DND-41 (cell line): Measurements from ENCODE around the gene KSR2.

Experiments
- CTCF ChIP-seq: IDR thresholded peaks from 2 replicates; pipeline ENCODE4 v1.5.1; 2012; ENCODE audit warnings: borderline replicate concordance, low read length, moderate library complexity, mild to moderate bottlenecking; ENCODE audit not compliant: poor library complexity, severe bottlenecking; ENCODE audit errors: extremely low read depth
- EZH2 ChIP-seq: IDR thresholded peaks from 3 replicates; pipeline ENCODE4 v1.6.1; 2012; ENCODE audit warnings: borderline replicate concordance, low read depth, mild to moderate bottlenecking, moderate library complexity, low read length, inconsistent platforms; ENCODE audit not compliant: severe bottlenecking

DNA sequence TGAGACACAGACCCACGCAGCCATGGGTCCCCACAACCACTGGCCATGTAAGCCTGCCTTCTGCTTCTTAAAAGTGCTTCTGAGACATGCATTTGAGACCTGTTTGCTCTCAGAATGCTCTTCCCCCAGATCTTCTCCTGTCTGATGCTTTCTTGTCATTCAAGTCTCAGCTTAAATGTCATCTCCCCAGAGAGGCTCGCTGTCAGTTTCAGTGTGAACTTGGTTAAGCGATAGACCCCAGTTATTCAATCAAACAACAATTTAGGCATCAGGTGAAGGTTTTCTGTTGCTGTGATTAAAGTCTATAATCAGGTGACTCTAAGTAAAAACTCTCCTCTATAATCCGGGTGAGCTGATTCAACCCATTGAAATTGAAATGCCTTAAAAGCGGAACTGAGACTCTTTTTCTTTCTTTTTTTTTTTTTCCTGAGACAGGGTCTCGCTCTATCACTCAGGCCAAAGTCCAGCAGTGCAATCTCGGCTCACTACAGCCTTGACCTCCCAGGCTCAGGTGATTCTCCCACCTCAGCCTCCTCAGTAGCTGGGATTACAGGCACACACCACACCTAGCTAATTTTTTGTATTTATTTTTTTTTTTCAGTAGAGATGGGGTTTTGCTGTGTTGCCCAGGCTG, 123.4 kb downstream of the KSR2 start:
- TF ChIP-seq CTCF (no peak), EZH2 (no peak)
